GM18907 (cell line): ENCODE data around the gene ECSCR.
"Not testable (repeated sequence)": the region's sequence is repeated elsewhere in the genome, so short reads cannot be mapped to it uniquely, and the experiment has no call there.

Experiments used
- ATAC-seq: cut with Tn5 transposase; IDR thresholded peaks from one replicate; pipeline ENCODE4 v1.9.1; 2021; ENCODE audit warnings: mild to moderate bottlenecking, moderate library complexity; ENCODE audit not compliant: unreplicated experiment

The ECSCR gene

GRCh38 chr5:139462586-139463276, at the start of gene ECSCR:
Gene ECSCR, minus strand, starts transcription at chr5:139462743. Its CDS starts 73 bp downstream, at chr5:139462670.
- ATAC-seq = no peak

- ATAC-seq = not testable (repeated sequence)
Measured at GRCh38 chr5:139504722-139505121, 42.2 kb upstream of the ECSCR start.

GRCh38 chr5:139503879-139504278, 41.3 kb upstream of the ECSCR start:
- not testable (repeated sequence) for ATAC-seq

GRCh38 chr5:139503036-139503817, 40.7 kb upstream of the ECSCR start:
- not testable (repeated sequence) for ATAC-seq

GRCh38 chr5:139501381-139501780, 38.8 kb upstream of the ECSCR start:
- ATAC-seq = no peak

DNA sequence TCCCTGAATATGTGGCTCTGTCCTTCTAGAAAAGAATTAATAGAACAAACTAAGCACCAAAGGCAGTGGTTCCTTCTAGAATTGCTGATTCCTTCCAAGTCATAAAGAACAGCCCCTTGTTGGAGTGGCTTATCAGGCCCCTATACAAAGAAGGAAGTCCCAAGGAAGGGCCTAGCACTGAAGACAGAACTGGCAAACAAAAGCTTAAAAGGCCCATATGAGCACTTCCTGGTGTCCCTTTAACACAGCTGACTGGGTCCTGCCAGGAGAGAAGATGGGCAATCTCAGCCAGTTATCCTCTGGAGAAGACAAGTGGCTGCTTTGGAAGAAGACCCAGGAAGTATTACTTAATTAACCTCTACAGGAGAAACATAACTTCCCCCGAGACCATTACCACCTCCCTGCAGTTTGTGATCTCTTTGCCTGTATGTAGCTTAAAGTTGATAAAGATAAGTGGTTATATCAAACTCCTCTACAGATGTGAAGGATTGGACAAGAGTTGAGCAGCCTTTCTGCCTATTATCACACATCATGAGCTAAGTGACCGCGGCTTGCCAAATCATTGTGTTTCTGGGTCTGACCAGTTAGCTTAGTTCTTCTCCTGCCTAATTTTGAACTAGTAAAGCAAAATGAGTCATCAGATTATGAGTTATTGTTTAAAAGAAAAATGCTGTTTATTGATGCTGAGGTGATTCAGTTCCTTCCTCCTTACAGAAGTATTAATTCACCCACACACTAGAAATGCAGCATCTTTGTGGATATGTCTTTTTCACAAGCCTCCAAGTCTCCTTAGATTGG, 33.3 kb upstream of the ECSCR start:
- no peak for ATAC-seq

GRCh38 chr5:139494832-139495231, 32.3 kb upstream of the ECSCR start:
- no peak for ATAC-seq

- no peak for ATAC-seq
Measured at GRCh38 chr5:139494256-139494655, 31.7 kb upstream of the ECSCR start.

GRCh38 chr5:139492700-139493192, 30.2 kb upstream of the ECSCR start:
- no peak for ATAC-seq

GRCh38 chr5:139488260-139488659, 25.7 kb upstream of the ECSCR start:
- ATAC-seq = no peak

DNA sequence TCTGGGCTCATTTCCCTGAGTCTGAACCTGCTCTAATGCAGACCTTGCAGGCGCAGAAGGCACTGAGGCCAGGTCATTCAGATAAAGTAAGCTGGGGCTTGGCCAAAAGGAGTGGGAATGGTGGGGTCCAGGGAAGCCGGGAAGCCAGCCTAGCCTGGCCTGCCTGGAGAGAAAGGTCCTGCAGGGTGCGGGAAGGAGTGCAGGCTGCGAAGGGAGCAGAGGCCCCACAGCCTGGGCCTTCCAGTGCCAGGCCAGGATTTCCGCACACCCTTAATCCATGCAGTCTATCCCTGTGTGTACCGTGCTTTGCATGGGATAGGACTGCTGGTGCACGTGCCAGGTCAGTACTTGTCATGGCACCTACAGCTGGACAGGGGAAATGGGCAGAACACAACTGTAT, 23.7 kb upstream of the ECSCR start:
- ATAC-seq = no peak

DNA sequence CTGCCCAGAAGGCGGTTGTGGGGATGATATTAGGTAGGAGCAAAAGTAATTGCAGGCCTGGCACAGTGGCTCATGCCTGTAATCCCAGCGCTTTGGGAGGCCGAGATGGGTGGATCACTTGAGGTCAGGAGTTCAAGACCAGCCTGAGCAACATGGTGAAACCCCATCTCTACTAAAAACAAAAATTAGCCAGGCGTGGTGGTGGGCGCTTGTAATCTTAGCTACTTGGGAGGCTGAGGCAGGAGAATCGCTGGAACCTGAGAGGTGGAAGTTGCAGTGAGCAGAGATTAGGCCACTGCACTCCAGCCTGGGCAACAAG, 20.3 kb upstream of the ECSCR start:
- ATAC-seq = not testable (repeated sequence)

- peak; percentile 51 for ATAC-seq
Measured at GRCh38 chr5:139482050-139482889, 19.7 kb upstream of the ECSCR start, which contains the start of gene STING1. Gene STING1, minus strand, starts transcription at chr5:139482758. Its CDS starts 1,054 bp downstream, at chr5:139481704.

- peak; percentile 27 for ATAC-seq
Measured at GRCh38 chr5:139481580-139482049, 19.1 kb upstream of the ECSCR start.

DNA sequence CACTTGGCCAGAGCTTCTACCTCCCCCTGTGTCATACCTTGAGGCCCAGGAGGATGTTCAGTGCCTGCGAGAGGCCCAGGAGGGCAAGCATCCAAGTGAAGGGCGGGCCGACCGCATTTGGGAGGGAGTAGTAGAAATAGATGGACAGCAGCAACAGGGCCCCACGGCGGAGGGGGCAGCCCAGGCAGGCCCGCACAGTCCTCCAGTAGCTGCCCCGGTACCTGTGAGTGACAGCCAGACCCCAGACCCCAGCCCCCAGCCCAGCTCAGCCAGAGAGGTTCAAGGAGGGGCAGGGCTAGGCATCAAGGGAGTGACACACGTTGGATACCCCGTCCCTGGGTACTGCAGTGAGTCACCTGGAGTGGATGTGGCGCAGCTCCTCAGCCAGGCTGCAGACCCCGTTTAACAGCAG, 18.6 kb upstream of the ECSCR start:
- no peak for ATAC-seq

DNA sequence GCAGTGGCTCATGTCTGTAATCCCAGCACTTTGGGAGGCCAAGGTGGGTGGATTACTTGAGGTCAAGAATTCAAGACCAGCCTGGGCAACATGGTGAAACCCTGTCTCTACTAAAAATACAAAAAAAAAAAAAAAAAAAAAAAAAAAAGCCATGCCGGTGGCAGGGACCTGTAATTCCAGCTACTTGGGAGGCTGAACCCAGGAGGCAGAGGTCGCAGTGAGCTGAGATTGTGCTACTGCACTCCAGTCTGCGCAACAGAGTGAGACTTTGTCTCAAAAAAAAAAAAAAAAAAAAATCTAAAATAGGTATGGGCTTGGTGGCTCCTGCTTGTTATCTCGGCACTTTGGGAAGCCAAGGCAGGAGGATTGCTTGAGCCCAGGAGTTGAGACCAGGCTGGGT, 17.2 kb upstream of the ECSCR start:
- ATAC-seq = not testable (repeated sequence)

DNA sequence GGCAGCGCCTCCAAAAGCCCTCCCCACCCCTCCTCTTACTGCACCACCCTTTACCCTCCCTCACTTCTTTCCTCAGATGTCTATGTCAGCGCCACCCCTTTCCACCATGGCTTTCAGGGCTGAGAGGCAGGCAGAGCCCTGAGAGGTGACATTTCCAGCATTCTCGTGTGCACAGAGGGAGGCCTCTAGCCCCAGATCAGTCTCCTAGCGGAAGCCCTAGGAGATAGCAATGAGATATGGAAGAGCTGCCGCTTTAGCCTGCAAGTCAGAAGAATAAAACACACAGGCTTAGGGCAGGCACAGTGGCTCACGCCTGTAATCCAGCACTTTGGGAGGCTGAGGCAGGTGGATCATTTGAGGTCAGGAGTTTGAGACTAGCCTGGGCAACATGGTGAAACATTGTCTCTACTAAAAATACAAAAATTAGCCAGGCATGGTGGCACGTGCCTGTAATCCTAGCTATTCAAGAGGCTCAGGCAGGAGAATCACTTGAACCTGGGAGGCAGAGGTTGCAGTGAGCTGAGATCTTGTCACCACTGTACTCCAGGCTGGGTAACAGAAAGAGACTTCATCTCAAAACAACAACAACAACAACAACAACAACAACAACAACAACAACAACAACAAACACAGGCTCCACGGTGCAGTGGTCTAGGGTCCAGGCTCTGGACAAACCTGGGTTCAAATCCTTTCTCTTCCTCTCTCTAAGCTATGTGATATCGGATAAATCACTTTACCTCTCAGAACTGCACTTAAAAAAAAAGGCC, 16.3 kb upstream of the ECSCR start:
- ATAC-seq = not testable (repeated sequence)

GRCh38 chr5:139475865-139476617, 13.5 kb upstream of the ECSCR start:
- no peak for ATAC-seq
